ENCODE measurements around the gene ATG5. TPM values are rescaled to one million over a fixed set of nuclear protein-coding genes. Genes with fewer than 3 reads are reported as not detected.

ATG5 gene
- total RNA-seq, 1 experiment from 2014 or later = 51.9 TPM

DNA sequence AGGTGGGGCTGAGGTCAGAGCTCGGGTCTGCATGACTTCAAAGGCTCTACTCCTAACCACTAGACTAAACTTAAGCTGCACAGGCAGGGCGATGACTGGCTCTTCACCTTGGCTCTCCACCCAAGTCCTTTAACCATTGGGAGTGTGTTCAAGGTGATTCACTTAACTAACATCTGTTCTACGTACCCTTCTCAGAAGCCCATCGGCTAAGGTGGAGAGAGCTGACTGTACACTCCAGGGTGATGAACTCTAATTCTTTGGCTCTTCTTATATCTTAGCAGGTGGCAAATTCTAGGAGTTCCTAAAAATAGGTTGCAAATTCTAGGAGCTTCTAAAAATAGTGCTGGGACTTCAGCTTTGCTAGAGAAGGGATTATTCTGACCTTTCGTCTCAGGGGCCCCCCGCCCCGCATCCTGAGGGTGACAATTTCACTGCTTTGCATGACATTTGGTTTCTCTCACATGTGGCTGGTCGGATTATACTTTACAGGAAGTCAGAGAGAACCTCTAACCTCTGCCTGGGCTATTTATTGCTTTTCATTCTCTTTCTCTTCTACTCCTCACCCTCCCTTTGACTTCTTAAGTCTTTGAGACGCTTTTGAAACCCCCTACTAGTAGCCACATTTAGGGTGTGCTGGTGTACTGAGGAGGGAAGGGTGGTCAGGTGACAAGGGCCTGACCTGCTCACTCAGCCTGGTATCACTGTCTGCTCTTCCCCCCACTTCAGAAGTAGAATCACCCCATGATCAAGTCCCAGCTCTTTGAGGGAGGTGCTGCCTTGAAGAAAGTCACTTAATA, 183.9 kb downstream of the ATG5 start:
- H3K4me3 ChIP-seq = no peak overlapping the region
- H3K27me3 ChIP-seq = no peaks in the 10 kb centered on the region

DNA sequence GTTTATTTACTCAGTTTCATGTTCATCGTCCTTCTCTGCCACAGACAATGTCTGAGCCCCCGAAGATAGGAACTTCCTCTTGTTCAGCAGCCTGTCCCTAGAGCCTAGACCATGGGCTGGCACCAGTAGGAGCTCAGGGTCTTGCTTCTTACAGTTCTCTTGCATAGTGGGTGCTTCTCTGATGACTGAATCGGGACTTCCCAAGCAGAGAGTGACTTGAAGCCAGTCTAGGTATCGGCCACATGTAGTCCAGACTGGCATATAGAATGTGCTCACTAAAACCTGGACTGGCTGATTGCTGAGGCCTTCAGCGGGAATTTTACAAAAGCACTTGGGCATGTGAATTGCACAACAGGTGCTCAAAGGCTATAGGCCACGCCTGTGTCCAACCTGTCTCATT, 187.4 kb downstream of the ATG5 start:
- no peaks in the 10 kb centered on the region for H3K36me3 ChIP-seq

More for the DNA sequence above, 183.9 kb downstream of the ATG5 start:
- Histone ChIP-seq H3K9me3 (no peaks in the 10 kb centered on the region), H3K36me3 (no peaks in the 10 kb centered on the region)
- no peak for DNase-seq

GRCh38 chr6:106136845-106137244, 188.7 kb downstream of the ATG5 start:
- no peak for DNase-seq
- Histone ChIP-seq H3K36me3 (no peaks in the 10 kb centered on the region), H3K27me3 (no peaks in the 10 kb centered on the region), H3K4me3 (no peak overlapping the region), H3K9me3 (no peaks in the 10 kb centered on the region)

More for the DNA sequence above, 187.4 kb downstream of the ATG5 start:
- H3K9me3 ChIP-seq = no peaks in the 10 kb centered on the region
- H3K27me3 ChIP-seq = no peaks in the 10 kb centered on the region
- no peak for DNase-seq
- H3K4me3 ChIP-seq = no peak overlapping the region

GRCh38 chr6:106135911-106136571, 189.5 kb downstream of the ATG5 start:
- H3K4me3 ChIP-seq = no peak overlapping the region
- DNase-seq = no peak
- H3K27me3 ChIP-seq = no peaks in the 10 kb centered on the region
- no peaks in the 10 kb centered on the region for H3K36me3 ChIP-seq
- H3K9me3 ChIP-seq = no peaks in the 10 kb centered on the region

DNA sequence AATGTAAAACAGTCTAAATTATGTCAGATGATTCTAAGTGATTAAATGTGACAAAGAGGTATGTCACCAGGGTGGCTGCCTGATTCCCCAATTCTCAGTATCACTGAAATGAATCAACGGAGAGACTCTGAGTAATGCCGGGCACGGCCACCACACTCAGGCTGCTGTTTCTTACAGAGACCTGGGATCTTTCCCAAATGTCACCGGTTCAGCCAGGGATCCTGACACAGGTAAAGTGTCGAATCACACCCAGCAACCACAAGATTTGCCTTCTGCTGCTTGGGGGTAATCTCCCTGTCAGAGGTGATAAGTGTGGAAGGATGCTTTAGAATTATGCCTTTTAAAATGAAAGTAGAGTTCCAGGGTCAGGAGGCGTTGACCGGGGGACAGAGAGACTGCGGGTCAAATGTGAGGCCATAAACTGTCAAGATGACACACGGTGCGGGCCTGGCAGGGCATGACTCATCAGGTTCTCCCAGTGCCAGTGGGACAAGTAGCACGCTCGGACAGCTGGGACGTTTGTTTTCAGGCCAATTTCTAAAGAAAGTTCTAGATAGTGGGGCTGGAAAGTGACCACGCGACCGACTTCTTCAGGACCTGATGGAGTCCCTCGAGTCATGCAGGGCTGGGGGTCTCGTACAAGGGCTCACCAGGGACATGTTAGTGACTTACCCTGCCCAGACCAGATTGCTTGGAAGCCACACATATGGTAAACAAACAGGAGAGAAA, 190.5 kb downstream of the ATG5 start:
- H3K9me3 ChIP-seq = no peaks in the 10 kb centered on the region
- DNase-seq = peak; percentile 50
- H3K4me3 ChIP-seq = no peak overlapping the region
- no peaks in the 10 kb centered on the region for H3K27me3 ChIP-seq
- H3K36me3 ChIP-seq = no peaks in the 10 kb centered on the region

Other genes starting within 250 kb of the ATG5 start
- not detected in 2 replicates for gene PRDM1, start 239.4 kb downstream of the ATG5 start, total RNA-seq (2014; rRNA removed; shearing (Covaris generic); ENCODE audit: low replicate concordance)
- 1.2 and 2.3 TPM in 2 replicates for gene CRYBG1, start 35.0 kb upstream of the ATG5 start, total RNA-seq (2014; rRNA removed; shearing (Covaris generic); ENCODE audit: low replicate concordance)